Activated B cell treated with CpG ODN at 0.5 μM for 24 hours (primary cell): Measurements from ENCODE around the gene MRPL54. TPM values are rescaled to one million over a fixed set of nuclear protein-coding genes. Genes with fewer than 3 reads are reported as not detected.

Experiments used
- ATAC-seq: fragments of 200-7000 bp; cut with Tn5 transposase; one replicate; pipeline ENCODE4 v1.10.0; 2021; ENCODE audit warnings: low read depth, mild to moderate bottlenecking, moderate library complexity
- CTCF ChIA-PET: fragments of 350-600 bp; sonication (Branson Sonifier 250); formaldehyde crosslinking; loops from one replicate; lab custom pipeline; 2021; ENCODE audit warnings: antibody characterized with exemption; lab: Charles Lee
- POLR2A ChIA-PET: fragments of 350-600 bp; sonication (Branson Sonifier 250); formaldehyde crosslinking; loops from one replicate; lab custom pipeline; 2021; ENCODE audit warnings: antibody characterized with exemption; lab: Charles Lee
- DNase-seq: peaks from one replicate; pipeline ENCODE4 v3.0.0; 2022
- H3K27ac Mint-ChIP-seq: one replicate; pipeline ENCODE4 v1.8.0; 2020; ENCODE audit warnings: mixed read lengths
- H3K27me3 Mint-ChIP-seq: one replicate; pipeline ENCODE4 v1.8.0; 2021; ENCODE audit warnings: mixed read lengths
- H3K36me3 Mint-ChIP-seq: one replicate; pipeline ENCODE4 v1.8.0; 2021; ENCODE audit warnings: low read depth, mixed read lengths
- H3K4me1 Mint-ChIP-seq: one replicate; pipeline ENCODE4 v1.8.0; 2021; ENCODE audit warnings: mixed read lengths
- H3K4me3 Mint-ChIP-seq: one replicate; pipeline ENCODE4 v1.8.0; 2020; ENCODE audit warnings: mild to moderate bottlenecking, mixed read lengths
- H3K9me3 Mint-ChIP-seq: one replicate; pipeline ENCODE4 v1.8.0; 2020; ENCODE audit warnings: mixed read lengths
- intact Hi-C: fragments of 100-400 bp; cut with micrococcal nuclease; formaldehyde crosslinking; loops from one replicate; pipeline ENCODE4 v1.15.1; 2024
- total RNA-seq: library from RNA; stranded (reverse); gene quantifications from 2 replicates; pipeline ENCODE4 v1.2.3, GENCODE V29; 2022
- TF ChIP-seq, protein P1 (sequence below): fragments of 200-600 bp; IDR thresholded peaks from one replicate; pipeline ENCODE4 v1.8.0; 2022; ENCODE audit warnings: antibody characterized with exemption, mild to moderate bottlenecking

The MRPL54 gene
- total RNA-seq, 1 donor from 2014 or later: 81.2 TPM

DNA sequence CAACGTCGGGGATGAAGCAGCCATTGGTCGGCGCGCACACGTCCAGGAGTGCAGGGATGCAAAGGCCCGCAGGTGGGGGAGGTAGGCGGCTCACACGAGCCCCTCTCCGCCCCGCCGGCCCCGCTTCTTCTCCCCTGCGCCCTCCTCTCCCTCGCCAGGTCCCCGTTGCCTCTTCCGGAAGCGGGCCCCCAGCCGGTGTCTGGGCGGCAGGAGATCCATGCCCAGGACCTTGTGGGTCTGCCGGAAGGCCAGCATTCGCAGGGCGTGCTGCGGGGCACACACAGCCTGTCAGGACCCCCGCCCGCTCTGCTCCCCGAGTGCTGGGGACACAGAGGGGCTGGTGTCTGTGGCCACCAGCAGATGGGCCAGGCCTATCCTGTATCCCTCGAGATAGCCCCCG lies 43.4 kb downstream of the MRPL54 start:
- Mint-ChIP-seq H3K9me3 (peaks cover 4% of the 10 kb centered on the region), H3K27me3 (peaks cover 6% of the 10 kb centered on the region), H3K36me3 (no peaks in the 10 kb centered on the region), H3K4me3 (no peak overlapping the region), H3K4me1 (peaks cover 42% of the 10 kb centered on the region), H3K27ac (no peak overlapping the region)
- ChIA-PET POLR2A (no interaction called here), CTCF (no interaction called here)
- DNase-seq (no peak), ATAC-seq (no peak)
- TF ChIP-seq, protein P1, sequence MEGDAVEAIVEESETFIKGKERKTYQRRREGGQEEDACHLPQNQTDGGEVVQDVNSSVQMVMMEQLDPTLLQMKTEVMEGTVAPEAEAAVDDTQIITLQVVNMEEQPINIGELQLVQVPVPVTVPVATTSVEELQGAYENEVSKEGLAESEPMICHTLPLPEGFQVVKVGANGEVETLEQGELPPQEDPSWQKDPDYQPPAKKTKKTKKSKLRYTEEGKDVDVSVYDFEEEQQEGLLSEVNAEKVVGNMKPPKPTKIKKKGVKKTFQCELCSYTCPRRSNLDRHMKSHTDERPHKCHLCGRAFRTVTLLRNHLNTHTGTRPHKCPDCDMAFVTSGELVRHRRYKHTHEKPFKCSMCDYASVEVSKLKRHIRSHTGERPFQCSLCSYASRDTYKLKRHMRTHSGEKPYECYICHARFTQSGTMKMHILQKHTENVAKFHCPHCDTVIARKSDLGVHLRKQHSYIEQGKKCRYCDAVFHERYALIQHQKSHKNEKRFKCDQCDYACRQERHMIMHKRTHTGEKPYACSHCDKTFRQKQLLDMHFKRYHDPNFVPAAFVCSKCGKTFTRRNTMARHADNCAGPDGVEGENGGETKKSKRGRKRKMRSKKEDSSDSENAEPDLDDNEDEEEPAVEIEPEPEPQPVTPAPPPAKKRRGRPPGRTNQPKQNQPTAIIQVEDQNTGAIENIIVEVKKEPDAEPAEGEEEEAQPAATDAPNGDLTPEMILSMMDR: no peak
- intact Hi-C loops: no loop called here

GRCh38 chr19:3807131-3807480 lies 44.6 kb downstream of the MRPL54 start:
- H3K4me1 Mint-ChIP-seq: peaks cover 42% of the 10 kb centered on the region

DNA sequence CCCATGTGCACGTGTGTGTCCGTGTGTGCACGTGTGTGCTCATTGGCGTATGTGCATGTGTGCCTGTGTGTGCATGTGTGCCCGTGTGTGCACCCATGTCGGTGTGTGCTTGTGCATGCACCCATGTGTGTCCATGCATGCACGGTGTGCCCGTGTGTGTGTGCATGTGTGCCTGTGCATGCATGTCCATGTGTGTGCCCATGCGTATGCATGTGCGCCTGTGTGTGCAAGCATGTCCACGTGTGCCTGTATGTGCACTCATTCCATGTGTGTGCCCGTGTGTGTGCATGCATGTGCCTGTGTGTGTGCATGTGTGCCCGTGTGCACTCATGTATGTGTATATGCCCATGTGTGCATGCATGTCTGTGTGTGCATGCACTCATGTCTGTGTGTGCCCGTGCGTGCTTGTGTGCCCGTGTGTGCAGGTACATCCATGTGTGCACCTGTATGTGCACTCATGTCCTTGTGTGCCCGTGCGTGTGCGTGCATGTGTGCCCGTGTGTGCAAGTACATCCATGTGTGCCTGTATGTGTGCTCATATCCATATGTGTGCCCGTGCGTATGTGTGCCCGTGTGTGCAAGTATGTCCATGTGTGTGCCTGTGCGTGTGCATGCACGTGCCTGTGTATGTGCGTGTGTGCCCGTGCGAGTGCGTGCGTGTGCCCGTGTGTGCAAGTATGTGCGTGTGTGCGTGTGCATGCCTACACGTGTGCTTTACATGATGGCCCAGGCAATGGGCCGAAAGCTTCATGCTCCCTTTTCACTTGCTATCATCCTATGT lies 45.3 kb downstream of the MRPL54 start:
- CTCF ChIA-PET: interaction anchor here (1.7 kb wide), 1 partner anchor 45 kb away, joined by 5 read pairs; the partner anchor contains the start of genes APBA3 and MRPL54

More at GRCh38 chr19:3807131-3807480, 44.6 kb downstream of the MRPL54 start:
- no peak for ATAC-seq
- H3K4me3 Mint-ChIP-seq: no peak overlapping the region
- no peak for DNase-seq
- POLR2A ChIA-PET: interaction anchor here (0.8 kb wide), 1 partner anchor 116 kb away, joined by 8 read pairs; no protein-coding TSS in a partner anchor
- intact Hi-C loops: no loop called here
- CTCF ChIA-PET: no interaction called here
- peaks cover 4% of the 10 kb centered on the region for H3K9me3 Mint-ChIP-seq
- peaks cover 6% of the 10 kb centered on the region for H3K27me3 Mint-ChIP-seq
- TF ChIP-seq, protein P1: no peak
- no peak overlapping the region for H3K27ac Mint-ChIP-seq
- H3K36me3 Mint-ChIP-seq: no peaks in the 10 kb centered on the region

DNA sequence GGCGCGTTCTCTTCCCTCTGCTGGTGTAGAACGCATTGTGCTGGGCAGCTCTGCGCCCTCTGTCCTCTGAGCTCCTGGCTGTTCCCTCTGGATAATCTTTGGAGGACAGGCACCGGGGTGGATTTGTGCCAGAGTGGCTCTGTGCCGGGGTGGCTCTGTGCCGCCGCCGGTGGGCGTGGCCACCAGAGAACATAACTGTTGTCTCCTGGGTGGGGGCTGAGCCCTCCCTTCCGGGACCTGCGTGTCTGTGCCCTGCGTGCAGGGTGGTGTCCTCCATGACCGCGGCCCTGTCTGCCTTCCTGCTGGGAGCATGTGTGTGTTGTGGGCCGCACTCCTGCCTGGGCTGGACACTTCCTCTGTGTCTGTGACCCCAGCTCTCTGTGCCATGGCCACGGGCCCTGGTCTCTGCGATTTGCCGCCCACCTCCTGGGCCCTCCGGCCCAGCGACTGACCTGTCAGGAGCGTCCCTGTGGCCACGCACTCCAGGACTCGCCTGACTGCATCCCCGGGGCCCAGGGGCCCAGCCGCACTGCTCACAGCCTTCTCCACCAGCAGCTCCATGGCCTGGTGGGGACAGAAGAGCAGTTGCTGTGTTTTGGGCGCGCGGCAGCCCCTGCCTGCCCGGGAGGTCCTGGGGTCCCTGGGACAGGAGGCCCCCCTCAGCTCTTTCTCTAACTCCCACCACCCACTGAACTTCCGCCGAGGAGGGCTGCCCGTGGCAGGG lies 46.1 kb downstream of the MRPL54 start:
- peaks cover 53% of the 10 kb centered on the region for H3K4me1 Mint-ChIP-seq
- CTCF ChIA-PET: interaction anchor here (1.7 kb wide), 1 partner anchor 46 kb away, joined by 5 read pairs; the partner anchor contains the start of genes APBA3 and MRPL54

More for the DNA sequence above, 45.3 kb downstream of the MRPL54 start:
- peaks cover 47% of the 10 kb centered on the region for H3K4me1 Mint-ChIP-seq
- H3K4me3 Mint-ChIP-seq: no peak overlapping the region
- POLR2A ChIA-PET: no interaction called here
- peaks cover 4% of the 10 kb centered on the region for H3K27me3 Mint-ChIP-seq
- peaks cover 1% of the 10 kb centered on the region for H3K36me3 Mint-ChIP-seq
- DNase-seq (no peak), ATAC-seq (no peak)
- peaks cover 4% of the 10 kb centered on the region for H3K9me3 Mint-ChIP-seq
- peak overlapping the region; percentile 5 for H3K27ac Mint-ChIP-seq
- TF ChIP-seq, protein P1: no peak
- intact Hi-C loops: no loop called here

More for the DNA sequence above, 46.1 kb downstream of the MRPL54 start:
- peaks cover 1% of the 10 kb centered on the region for H3K36me3 Mint-ChIP-seq
- POLR2A ChIA-PET: interaction anchor here (0.9 kb wide), 1 partner anchor 12 kb away, joined by 3 read pairs; no protein-coding TSS in a partner anchor
- no peak overlapping the region for H3K4me3 Mint-ChIP-seq
- DNase-seq: no peak
- ATAC-seq: no peak
- H3K27me3 Mint-ChIP-seq: no peaks in the 10 kb centered on the region
- peak overlapping the region; percentile 5 for H3K27ac Mint-ChIP-seq
- intact Hi-C loops: no loop called here
- TF ChIP-seq, protein P1: no peak
- H3K9me3 Mint-ChIP-seq: peaks cover 4% of the 10 kb centered on the region
